Right ventricle myocardium inferior (tissue), 1 donor: Measurements from ENCODE around the gene ERN2. TPM values are rescaled to one million over a fixed set of nuclear protein-coding genes. Genes with fewer than 3 reads are reported as not detected.
"Not testable (repeated sequence)": the region's sequence is repeated elsewhere in the genome, so short reads cannot be mapped to it uniquely, and the experiment has no call there.

Experiments used
- ATAC-seq: fragments of 200-7000 bp; cut with Tn5 transposase; one replicate; pipeline ENCODE4 v1.9.1; 2020; ENCODE audit warnings: mild to moderate bottlenecking, moderate library complexity
- DNase-seq: peaks from one replicate; pipeline ENCODE4 v3.0.0; 2021; ENCODE audit errors: missing footprints
- intact Hi-C: fragments of 100-400 bp; cut with DNase I; formaldehyde crosslinking; loops from one replicate; pipeline ENCODE4 v1.11.0; 2022
- long read RNA-seq: library from polyadenylated mRNA; unstranded; transcript quantifications from one replicate; pipeline ENCODE4 v2.0.0, GENCODE V29; 2021
- total RNA-seq: library from RNA; stranded (reverse); fragmentation: NEBNext Ultra II Directional; extraction: Animal tissue kit (Norgen Biotek cat#: 25700); gene quantifications from one replicate; pipeline ENCODE4 v1.2.1, GENCODE V29; 2021
- donor health status: DM: no; HTN: yes; CAD: no; lungs with severe emphysema.

Gene ERN2
- not detected for total RNA-seq
- long read RNA-seq, result 0 reads

DNA sequence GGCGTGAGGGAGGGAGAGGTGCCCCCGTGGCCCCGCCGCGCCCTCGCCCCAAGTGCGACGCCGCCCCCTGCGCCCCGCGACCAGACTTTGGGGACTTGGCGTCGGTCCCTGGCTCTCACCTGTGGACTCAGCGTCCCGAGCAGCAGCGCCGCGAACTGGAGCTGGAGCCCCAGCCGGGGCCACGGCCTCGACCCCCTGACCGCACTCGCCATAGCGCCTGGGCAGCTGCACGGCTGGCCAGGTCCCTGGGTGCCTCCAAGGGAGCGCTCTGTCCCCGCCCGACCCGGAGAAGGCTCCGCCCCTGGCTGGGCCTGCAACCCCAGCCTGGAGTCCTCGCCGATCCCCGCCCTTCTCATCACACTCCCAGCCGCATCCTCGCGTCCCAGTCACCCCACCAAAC, at the start of gene ERN2:
Gene ERN2, minus strand, starts transcription at position 247 of the 400 bp plus-strand sequence. Its CDS starts 35 bp downstream, at position 212.
- ATAC-seq (no peak), DNase-seq (no peak)
- intact Hi-C loops, result no loop called here

DNA sequence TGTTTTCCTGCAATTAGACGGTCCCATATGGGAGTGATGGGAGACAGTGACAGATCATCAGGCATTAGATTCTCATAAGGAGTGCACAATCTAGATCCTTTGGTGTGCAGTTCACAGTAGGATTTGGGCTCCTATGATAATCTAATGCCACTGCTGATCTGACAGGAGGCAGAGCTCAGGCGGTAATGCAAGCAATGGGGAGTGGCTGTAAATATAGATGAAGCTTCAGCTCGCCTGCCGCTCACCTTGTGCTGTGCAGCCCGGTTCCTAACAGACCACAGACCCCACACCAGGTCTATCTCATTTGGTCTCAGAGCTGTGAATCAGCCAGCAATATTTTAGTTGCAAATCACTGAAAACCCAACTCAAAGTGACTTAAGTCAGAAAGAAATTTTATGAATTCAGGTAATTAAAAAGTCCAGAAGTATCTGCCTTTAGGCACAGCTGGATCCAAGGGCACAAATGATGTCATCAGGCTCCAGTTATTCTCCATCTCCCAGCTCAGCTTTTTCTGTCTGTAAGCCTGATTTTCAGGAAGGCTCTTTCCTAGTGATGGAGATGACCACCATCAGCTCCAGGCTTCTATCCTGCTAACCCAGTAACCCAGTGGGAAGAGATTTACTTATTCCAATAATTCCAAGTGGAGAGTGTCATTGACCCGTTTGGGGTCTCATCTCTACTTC, 45.1 kb upstream of the ERN2 start:
- intact Hi-C loops, result no loop called here
- DNase-seq (no peak), ATAC-seq (no peak)

DNA sequence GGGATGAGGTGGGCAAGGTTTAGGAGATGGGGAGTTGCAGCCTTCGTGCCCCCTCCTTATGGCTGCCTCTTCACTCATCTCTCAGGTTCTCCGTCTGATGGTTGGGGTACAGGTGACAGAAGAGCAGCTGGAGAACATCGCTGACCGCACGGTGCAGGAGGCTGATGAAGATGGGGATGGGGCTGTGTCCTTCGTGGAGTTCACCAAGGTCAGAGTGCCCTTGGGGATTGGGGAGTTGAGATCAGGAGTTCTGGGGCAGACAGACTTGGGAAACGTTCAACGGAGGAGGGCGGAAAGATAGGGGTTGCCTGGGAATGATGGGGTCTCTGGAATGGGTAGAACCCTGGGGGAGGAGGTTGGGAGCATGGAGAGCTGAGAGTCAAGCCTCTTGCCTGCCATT, 44.1 kb upstream of the ERN2 start:
- intact Hi-C loops, result no loop called here
- no peak for DNase-seq
- no peak for ATAC-seq

DNA sequence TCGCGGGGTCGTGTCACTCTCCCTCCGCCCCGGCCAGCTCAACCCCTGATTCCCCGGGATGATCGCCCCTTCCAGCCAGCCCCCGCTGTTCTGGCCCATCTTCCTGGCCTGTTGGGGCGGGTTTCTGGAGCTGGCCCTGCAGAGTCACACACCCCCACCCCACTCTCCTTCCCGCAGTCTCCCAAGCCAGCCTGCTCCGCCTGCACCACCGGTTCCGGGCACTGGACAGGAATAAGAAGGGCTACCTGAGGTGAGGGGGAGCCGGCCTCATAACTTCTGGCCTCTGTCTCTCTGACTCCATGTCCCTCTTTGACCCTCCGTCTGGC, 42.4 kb upstream of the ERN2 start:
- intact Hi-C loops, result no loop called here
- ATAC-seq, result no peak
- no peak for DNase-seq

DNA sequence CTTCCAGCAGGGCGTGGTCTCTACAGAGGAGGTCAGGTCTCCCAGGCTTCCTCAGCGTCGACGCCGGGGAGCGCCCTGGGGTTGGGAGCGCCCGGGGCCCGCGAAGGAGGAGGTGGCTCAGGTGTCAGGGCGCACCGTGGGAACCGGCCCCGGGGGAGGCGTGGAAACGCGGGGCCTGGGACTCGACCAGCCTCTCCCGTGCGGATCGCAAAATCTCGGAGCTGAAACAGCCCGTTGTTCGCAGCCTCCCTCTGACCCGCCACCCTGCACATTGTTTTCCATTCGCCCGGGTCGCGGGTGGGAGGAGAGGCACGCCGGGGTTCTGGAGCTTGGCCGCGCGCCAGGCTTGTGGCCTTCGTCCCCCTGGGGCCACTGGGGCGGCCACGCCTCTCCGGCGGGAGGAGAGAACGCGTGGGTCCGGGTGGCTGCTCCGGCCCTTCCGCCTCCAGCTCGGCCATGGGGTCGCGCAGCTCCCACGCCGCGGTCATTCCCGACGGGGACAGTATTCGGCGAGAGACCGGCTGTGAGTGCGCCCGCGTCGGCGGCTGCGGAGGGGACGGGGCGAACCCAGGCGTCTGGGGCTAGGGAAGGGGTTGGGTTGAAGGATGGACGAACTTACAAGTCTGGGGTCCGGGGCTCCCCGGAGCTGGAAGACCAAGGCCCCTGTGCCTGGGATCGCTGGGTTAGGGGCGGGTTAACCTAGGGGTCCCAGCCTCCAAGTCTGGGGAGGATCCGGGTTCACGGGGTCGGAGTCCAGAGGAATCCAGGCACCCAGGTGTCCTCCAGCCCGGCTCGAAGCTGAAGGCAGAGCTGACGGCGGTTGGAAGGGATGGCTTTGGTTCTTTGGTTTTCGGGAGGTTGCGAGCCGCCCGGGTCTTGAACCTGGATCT, 41.8 kb upstream of the ERN2 start, which contains the start of gene CHP2:
Gene CHP2, plus strand, starts transcription at position 433 of the 890 bp plus-strand sequence. Its CDS starts 24 bp downstream, at position 457.
- intact Hi-C loops, result no loop called here
- ATAC-seq (no peak), DNase-seq (no peak)

DNA sequence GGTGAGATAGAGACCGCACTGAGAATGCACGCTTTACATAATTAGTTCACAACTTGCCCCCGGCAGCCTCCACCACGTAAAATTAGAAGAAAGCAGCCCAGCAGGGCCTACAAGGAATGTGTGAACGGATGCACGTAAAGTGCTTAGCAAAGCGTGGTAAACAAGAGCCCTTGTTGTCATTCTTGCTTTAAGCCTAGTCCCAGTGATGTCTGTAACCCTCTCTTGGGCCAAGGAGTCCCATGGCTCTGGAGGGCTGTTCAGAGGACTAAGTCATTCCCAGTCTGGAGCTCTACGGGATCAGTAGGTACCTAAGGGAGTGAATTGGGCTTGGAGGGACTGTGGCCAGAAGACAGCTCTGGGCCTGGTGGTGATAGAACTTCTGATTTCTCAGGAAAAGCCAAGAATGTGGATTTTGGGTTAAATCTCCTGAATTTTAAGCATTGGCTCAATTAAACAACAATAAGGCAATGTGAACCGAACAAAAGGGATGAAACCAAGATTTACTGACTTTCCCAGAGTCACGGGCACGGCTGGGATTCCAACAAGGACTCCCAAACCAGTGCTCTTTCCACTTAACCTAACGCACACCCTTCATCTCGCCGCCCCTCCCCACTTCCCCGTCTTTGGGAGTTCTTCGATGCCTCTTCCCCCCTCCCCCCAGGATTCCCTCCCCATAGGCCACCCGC, 41.0 kb upstream of the ERN2 start:
- no peak for DNase-seq
- intact Hi-C loops, result no loop called here
- ATAC-seq, result no peak

DNA sequence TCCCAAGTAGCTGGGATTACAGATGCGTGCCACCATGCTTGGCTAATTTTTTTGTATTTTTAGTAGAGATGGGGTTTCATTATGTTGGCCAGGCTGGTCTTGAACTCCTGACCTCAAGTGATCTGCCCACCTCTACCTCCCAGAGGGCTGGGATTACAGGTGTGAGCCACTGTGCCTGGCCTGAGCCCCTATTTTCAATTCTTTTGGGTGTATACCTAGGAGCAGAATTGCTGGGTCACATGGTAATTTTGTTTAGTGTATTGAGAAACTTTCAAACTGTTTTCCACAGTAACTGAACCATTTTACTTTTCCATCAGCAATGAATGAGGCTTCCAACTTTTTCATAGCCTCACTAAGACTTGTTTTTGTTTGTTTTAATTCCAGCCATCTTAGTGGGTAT, 38.0 kb upstream of the ERN2 start:
- DNase-seq, ATAC-seq, intact Hi-C loops: not testable (repeated sequence)

DNA sequence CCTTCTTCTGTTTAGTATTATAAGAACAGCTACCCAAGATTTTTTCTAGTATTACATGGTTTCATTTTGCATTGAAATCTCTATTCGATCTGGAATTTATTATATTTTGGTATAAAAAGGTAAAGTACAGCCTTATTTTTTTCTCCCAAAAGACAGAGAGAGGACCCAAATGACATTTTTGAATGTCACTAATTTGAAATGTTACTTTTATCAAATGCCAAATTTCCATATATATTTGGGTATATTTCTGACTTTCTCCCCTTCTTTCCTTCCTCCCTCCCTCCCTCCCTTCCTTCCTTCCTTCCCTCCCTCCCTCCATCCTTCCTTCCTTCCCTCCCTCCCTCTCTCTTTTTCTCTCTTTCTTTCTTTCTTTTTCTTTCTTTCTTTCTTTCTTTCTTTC, 35.6 kb upstream of the ERN2 start:
- no peak for DNase-seq
- no peak for ATAC-seq
- intact Hi-C loops, result no loop called here

DNA sequence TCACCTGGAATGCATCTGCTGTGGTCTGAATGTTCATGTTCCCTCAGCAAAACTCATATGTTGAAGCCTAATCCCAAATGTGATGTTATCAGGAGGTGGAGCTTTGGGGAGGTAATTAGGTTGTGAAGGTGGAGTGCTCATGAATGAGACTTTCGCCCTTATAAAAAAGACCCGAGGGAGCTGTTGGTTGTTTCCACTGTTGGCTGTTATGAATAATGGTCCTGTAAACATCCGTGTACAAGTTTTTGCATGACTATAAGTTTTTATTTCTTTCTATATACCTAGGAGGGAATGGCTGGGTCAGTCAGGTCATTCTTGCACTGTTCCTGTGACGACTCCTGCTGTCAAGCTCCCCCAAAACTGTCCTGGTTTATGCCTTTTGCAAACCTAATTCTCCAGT, 32.2 kb upstream of the ERN2 start:
- intact Hi-C loops, result no loop called here
- DNase-seq, result no peak
- no peak for ATAC-seq

DNA sequence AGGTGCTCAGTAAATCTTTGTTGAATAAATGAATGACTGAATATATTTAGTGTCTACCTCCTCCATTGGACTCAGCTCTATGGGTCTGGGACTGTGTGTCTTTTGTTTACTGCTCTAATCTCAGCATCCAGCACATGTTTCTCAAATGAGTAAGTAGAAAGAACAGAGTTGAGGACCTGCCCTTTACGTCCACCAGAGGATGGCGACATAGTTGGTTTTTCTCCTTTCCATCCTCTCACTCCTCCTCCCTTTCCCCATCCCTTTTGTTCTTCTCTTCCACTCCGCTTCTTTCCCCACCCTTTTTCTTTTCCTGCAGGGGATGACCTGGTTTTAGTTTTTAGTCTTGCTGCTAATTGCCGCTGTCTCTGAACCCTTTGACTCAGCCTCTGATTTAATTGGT, 29.7 kb upstream of the ERN2 start:
- ATAC-seq (no peak), DNase-seq (no peak)
- intact Hi-C loops, result loop anchor here (5.0 kb wide), 1 partner anchor 270 kb away; no protein-coding TSS in a partner anchor

DNA sequence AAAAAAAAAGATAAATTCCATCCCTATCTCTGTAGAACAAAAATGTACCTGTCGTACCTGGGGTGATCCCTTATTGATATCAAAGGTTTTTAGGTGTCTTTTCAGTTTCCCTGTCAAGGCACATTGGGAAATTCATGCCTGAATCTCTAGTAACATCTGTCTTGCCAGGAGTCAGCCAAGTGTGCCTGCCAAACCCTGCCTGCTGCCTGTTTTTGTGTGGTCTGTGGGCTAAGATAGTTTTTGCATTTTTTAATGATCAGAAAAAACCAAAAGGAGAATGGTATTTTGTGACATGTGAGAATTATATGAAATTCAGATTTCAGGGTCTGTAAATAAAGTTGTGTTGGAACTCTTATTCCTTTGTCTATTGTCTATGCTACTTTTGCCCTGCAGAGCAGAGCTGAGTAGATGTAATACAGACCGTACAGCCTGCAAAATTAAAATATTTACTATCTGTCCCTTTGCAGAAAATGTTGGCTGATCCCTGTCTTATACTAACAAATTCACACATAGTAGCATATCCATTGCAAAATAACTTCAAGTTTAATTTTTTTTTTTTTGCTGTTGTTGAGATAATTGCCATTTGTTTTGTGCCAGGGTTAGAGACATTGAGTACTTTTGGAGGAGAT, 28.8 kb upstream of the ERN2 start:
- no peak for DNase-seq
- no peak for ATAC-seq
- intact Hi-C loops, result loop anchor here (5.0 kb wide), 1 partner anchor 271 kb away; no protein-coding TSS in a partner anchor

DNA sequence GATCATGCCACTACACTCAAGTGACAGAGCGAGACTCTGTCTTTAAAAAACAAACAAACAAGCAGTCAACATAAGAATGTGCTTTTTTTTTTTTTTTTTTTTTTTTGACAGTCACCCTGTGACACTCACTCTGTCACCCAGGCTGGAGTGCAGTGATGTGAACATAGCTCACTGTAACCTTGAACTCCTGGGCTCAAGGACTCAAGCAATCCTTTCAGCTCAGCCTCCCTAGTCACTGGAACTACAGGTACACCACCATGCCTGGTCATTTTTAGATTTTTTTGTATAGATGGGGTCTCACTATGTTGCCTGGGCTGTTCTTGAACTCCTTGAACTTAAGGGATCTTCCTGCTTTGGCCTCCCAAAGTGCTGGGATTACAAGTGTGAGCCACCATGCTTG, 26.5 kb upstream of the ERN2 start:
- ATAC-seq (no peak), DNase-seq (no peak)
- intact Hi-C loops, result no loop called here

DNA sequence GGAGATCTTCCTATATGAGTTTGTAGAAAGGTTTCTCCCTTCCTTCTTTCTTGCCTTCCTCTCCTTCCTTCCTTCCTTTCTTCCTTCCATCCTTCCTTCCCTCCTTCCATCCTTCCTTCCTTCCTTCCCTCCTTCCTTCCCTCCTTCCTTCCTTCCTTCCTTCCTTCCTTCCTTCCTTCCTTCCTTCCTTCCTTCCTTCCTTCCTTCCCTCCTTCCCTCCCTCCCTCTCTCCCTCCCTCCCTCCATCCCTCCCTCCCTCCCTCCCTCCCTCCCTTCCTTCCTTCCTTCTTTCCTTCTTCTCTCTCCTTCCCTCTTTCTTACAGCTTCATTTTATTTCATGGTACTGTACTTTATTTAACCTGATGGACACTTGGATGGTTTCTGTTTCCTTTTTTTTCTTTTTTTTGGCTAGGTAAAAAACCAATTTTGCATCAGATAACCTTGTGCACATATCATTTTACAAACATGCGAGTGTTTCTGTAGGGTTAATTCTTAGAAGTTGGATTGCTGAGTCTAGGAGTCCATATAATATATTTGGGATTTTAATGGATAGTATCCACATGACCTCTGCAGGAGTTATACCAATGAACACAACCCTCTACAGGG, 24.5 kb upstream of the ERN2 start:
- ATAC-seq, intact Hi-C loops, DNase-seq: not testable (repeated sequence)

DNA sequence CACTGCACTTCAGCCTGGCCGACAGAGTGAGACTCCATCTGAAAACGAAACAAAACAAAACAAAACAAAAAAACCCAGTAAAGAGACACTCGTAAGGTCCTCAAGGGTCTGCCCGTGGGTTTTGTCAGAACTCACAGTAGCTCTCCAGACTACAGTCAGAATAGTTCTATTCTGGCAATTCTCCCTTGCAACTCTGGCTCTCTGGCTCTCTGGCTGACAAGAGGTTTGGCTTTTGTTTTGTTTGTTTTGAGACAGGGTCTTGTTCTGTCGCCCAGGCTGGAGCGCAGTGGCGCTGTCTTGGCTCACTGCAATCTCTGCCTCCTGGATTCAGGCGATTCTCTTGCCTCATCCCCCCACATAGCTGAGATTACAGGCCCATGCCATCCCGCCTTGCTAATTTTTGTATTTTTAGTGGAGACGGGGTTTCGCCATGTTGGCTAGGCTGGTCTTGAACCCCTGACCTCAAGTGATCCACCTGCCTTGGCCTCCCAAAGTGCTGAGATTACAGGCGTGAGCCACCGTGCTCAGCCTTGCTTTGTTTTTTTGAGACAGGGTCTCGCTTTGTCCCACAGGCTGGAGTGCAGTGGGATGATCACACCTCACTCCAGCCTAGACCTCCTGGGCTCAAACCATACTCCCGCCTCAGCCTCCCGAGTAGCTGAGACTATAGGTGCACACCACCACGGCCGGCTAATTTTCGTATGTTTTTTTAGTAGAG, 21.3 kb upstream of the ERN2 start:
- ATAC-seq, result no peak
- no peak for DNase-seq
- intact Hi-C loops, result no loop called here

DNA sequence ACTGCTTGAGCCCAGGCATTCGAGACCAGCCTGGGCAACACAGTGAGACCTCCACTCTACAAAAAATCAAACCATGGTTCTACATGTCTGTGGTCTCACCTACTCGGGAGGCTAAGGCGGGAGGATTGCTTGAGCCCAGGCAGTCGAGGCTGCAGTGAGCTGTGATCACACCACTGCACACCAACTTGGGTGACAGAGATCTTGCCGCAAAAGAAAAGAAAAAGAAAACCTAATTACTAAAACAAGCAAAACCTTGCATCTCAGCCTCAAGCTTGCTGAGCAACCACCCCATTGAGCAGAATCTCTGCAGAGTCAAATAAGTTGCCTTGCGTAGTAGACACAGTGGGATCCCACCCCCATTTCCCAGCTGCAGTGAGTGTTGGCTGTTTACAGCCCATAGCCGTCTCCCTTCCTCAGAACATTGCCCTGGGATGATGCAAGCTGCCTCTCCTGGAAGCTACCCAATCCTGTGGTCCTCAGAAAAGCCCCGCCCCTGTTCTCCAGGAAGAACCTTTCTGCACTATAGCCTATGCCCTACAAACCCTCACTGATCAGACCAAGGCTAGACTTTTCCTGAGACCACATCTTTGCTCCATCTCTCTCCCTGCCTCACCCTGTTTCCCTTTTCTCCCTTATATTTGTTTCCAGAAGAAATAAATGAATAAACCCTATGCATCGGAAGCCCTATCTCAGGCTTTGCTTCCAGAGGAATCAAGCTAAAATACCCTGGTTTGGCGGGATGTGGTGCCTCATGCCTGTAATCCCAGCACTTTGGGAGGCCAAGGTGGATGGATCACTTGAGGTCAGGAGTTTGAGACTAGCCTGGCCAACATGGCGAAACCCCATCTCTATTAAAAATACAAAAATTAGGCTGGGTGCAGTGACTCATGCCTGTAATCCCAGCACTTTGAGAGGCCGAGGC, 16.7 kb upstream of the ERN2 start:
- intact Hi-C loops, result no loop called here
- no peak for DNase-seq
- no peak for ATAC-seq

DNA sequence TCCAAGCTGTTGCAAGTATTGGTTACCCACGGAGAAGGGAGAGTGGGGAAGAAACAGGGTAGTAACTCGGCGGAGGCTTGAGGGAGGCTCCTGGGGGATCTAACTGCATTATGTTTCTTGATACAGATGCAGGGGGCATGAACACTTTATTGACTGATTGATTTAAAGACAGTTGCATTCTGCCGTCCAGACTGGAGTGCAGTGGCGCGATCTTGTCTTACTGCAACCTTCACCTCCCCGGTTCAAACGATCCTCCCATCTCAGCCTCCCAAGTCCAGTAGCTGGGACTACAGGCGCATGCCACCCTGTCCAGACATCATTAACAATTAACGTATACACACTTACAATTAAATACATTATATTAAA, 15.1 kb upstream of the ERN2 start:
- no peak for DNase-seq
- intact Hi-C loops, result no loop called here
- ATAC-seq, result no peak

DNA sequence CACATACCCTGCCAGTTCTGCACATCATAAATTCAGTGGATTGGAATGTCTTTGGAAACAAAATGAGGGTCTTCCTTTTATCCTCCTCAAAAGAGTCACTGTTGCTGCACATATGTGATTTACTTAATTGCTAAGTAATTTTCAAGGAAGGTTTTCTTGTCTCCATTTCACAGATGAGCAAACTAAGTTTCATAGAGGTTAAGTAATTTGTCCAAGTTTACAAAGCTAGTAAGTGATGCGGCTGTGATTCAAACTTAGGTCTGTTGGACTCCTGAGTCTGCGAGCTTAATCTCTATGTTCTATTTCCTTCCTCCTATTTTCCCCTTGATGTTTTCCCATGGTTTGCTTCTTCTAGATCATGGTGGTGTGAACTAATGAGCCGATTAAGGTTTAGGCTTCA, 13.7 kb upstream of the ERN2 start:
- DNase-seq (no peak), ATAC-seq (no peak)
- intact Hi-C loops, result no loop called here
